A673 (cell line): Measurements from ENCODE around the gene DHRSX. TPM values are rescaled to one million over a fixed set of nuclear protein-coding genes. Genes with fewer than 3 reads are reported as not detected.

Experiments
- BruUV-seq: library from RNA; stranded (reverse); fragments of 400-500 nt; replicated peaks from 2 replicates; lab custom pipeline; 2021; lab: Mats Ljungman, UMichigan
- CTCF ChIA-PET: fragments of 300-600 bp; sonication (Branson Sonifier 250); formaldehyde crosslinking; loops from one replicate; lab custom pipeline; 2022; ENCODE audit warnings: antibody characterized with exemption; lab: Charles Lee
- POLR2A ChIA-PET: fragments of 300-600 bp; sonication (Branson Sonifier 250); formaldehyde crosslinking; loops from one replicate; lab custom pipeline; 2022; ENCODE audit warnings: antibody characterized with exemption; ENCODE audit not compliant: low non-redundant PET; lab: Charles Lee
- DNase-seq: peaks from one replicate; pipeline ENCODE4 v3.0.0-alpha.2; 2015; ENCODE audit warnings: low spot score
- H3K27ac ChIP-seq: fragments of 200-600 bp; sonication (generic); 2 replicates; pipeline ENCODE4 v1.5.1; 2016; ENCODE audit warnings: mixed run types, low read depth, mild to moderate bottlenecking, mixed read lengths, antibody characterized with exemption, low read length; ENCODE audit not compliant: poor library complexity, severe bottlenecking
- H3K27me3 ChIP-seq: fragments of 200-600 bp; sonication (generic); replicated peaks from 2 replicates; pipeline ENCODE4 v1.6.1; 2017; ENCODE audit warnings: mixed run types, low read depth, mild to moderate bottlenecking, mixed read lengths, antibody characterized with exemption, low read length; ENCODE audit not compliant: insufficient read depth, poor library complexity
- H3K36me3 ChIP-seq: fragments of 200-600 bp; sonication (generic); 2 replicates; pipeline ENCODE4 v1.6.1; 2016; ENCODE audit warnings: mixed run types, mild to moderate bottlenecking, mixed read lengths, antibody characterized with exemption, low read length; ENCODE audit not compliant: insufficient read depth, poor library complexity, severe bottlenecking
- H3K4me1 ChIP-seq: fragments of 200-600 bp; sonication (generic); 2 replicates; pipeline ENCODE4 v1.6.1; 2017; ENCODE audit warnings: mixed run types, mild to moderate bottlenecking, mixed read lengths, antibody characterized with exemption, low read length; ENCODE audit not compliant: insufficient read depth, poor library complexity, severe bottlenecking
- H3K4me3 ChIP-seq: fragments of 200-600 bp; sonication (generic); 2 replicates; pipeline ENCODE4 v1.5.1; 2016; ENCODE audit warnings: low read depth, mixed run types, mild to moderate bottlenecking, mixed read lengths, low read length; ENCODE audit not compliant: poor library complexity, severe bottlenecking
- H3K9me3 ChIP-seq: fragments of 200-600 bp; sonication (generic); 2 replicates; pipeline ENCODE4 v1.6.1; 2016; ENCODE audit warnings: mixed run types, low read depth, mild to moderate bottlenecking, mixed read lengths, antibody characterized with exemption, low read length; ENCODE audit not compliant: poor library complexity, severe bottlenecking
- EZH2 ChIP-seq: fragments of 200-600 bp; sonication (generic); IDR thresholded peaks from 2 replicates; pipeline ENCODE4 v1.6.1; 2017; ENCODE audit warnings: borderline replicate concordance, low read depth, mild to moderate bottlenecking, mixed read lengths, antibody characterized with exemption, low read length; ENCODE audit not compliant: poor library complexity, severe bottlenecking
- intact Hi-C: fragments of 100-400 bp; cut with micrococcal nuclease; formaldehyde crosslinking; loops from one replicate; pipeline ENCODE4 v1.10.0; 2022; ENCODE audit not compliant: unreplicated experiment
- total RNA-seq: library from RNA; stranded (reverse); gene quantifications from 2 replicates; pipeline ENCODE4 v1.2.3, GENCODE V29; 2021
- TF ChIP-seq, protein P1 (sequence below): fragments of 300-800, 200-600 bp; sonication (generic); conservative IDR thresholded peaks from 2 replicates; pipeline ENCODE4 v1.5.1; 2017; ENCODE audit warnings: low read depth, mild to moderate bottlenecking, antibody characterized with exemption, low read length, moderate library complexity, mixed read lengths

Gene DHRSX
- total RNA-seq, 1 experiment from 2014 or later: 30.2 TPM

DNA sequence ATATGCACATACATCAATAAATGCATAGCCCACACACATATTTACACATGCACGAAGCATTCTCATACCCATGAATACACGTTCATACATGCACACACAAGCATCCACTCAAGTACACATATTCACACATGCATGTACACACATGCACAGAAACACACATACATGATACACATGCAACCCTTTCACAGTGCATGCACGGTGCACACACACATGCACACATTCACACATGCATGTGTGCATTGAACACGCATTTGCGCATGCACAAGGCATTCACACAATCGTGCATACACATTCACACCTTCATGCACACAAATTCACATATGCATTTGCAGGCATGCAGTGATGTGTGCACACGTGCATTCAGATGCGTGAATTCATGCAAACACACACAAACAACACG is 324.5 kb downstream of the DHRSX start:
- ChIA-PET POLR2A (no interaction called here), CTCF (no interaction called here)
- no peaks in the 10 kb centered on the region for H3K4me1 ChIP-seq
- no peak overlapping the region for H3K4me3 ChIP-seq
- no peak overlapping the region for H3K27ac ChIP-seq
- no peak for DNase-seq
- H3K9me3 ChIP-seq: no peaks in the 10 kb centered on the region
- H3K27me3 ChIP-seq: no peaks in the 10 kb centered on the region
- TF ChIP-seq EZH2: no peak
- TF ChIP-seq, protein P1, sequence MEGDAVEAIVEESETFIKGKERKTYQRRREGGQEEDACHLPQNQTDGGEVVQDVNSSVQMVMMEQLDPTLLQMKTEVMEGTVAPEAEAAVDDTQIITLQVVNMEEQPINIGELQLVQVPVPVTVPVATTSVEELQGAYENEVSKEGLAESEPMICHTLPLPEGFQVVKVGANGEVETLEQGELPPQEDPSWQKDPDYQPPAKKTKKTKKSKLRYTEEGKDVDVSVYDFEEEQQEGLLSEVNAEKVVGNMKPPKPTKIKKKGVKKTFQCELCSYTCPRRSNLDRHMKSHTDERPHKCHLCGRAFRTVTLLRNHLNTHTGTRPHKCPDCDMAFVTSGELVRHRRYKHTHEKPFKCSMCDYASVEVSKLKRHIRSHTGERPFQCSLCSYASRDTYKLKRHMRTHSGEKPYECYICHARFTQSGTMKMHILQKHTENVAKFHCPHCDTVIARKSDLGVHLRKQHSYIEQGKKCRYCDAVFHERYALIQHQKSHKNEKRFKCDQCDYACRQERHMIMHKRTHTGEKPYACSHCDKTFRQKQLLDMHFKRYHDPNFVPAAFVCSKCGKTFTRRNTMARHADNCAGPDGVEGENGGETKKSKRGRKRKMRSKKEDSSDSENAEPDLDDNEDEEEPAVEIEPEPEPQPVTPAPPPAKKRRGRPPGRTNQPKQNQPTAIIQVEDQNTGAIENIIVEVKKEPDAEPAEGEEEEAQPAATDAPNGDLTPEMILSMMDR: no peak
- no TSS peak for BruUV-seq
- H3K36me3 ChIP-seq: no peaks in the 10 kb centered on the region
- intact Hi-C loops: no loop called here

- H3K4me3 ChIP-seq: no peak overlapping the region
- H3K9me3 ChIP-seq: no peaks in the 10 kb centered on the region
- no TSS peak for BruUV-seq
- ChIA-PET CTCF (no interaction called here), POLR2A (no interaction called here)
- H3K36me3 ChIP-seq: no peaks in the 10 kb centered on the region
- no peaks in the 10 kb centered on the region for H3K27me3 ChIP-seq
- H3K27ac ChIP-seq: no peak overlapping the region
- H3K4me1 ChIP-seq: no peaks in the 10 kb centered on the region
- no peak for DNase-seq
- intact Hi-C loops: no loop called here
- TF ChIP-seq EZH2: no peak
These were observed 328.4 kb downstream of the DHRSX start for GRCh38 chrX:2172359-2172758.

Other genes starting within 250 kb of the DHRSX start
- gene ZBED1, start within 50 bp of the DHRSX start, total RNA-seq: 37.6 and 46.5 TPM in 2 replicates
- gene CD99, start 190.3 kb upstream of the DHRSX start, total RNA-seq: 1,443 and 1,572 TPM in 2 replicates